Neutrophil (primary cell): Measurements from ENCODE around the gene NOTCH1.

Experiments used
- H3K27ac ChIP-seq: fragments of 200-600 bp; sonication (generic); 2 replicates; pipeline ENCODE4 v1.5.1; 2016; ENCODE audit warnings: mild to moderate bottlenecking, moderate library complexity
- H3K27me3 ChIP-seq: fragments of 200-600 bp; sonication (generic); 2 replicates; pipeline ENCODE4 v1.6.0; 2016; ENCODE audit warnings: mild to moderate bottlenecking
- H3K36me3 ChIP-seq: fragments of 200-600 bp; sonication (generic); 2 replicates; pipeline ENCODE4 v1.5.1; 2017
- H3K4me1 ChIP-seq, 2 experiments: fragments of 200-600 bp in 1 of 2; sonication (generic) in 1 of 2; 1 replicate in 1 of 2; 2 replicates in 1 of 2; pipeline versions ENCODE4 v1.5.1 to v1.6.1; 2013 to 2016; ENCODE audit warnings: low read depth in 1 of 2, low read length in 1 of 2, mild to moderate bottlenecking in 1 of 2, moderate library complexity in 1 of 2; ENCODE audit not compliant: control insufficient read depth in 1 of 2, insufficient read depth in 1 of 2
- H3K4me3 ChIP-seq, 2 experiments: fragments of 200-600 bp in 1 of 2; sonication (generic) in 1 of 2; 1 replicate in 1 of 2; 2 replicates in 1 of 2; pipeline ENCODE4 v1.5.1; 2013 to 2016; ENCODE audit warnings: low read depth in 1 of 2, low read length in 1 of 2, mild to moderate bottlenecking in 1 of 2, moderate library complexity in 1 of 2
- H3K9me3 ChIP-seq: fragments of 200-600 bp; sonication (generic); 2 replicates; pipeline ENCODE4 v1.5.1; 2016
- CTCF ChIP-seq: fragments of 200-600 bp; sonication (generic); IDR thresholded peaks from 2 replicates; pipeline ENCODE4 v1.5.1; 2016; ENCODE audit warnings: antibody characterized with exemption

The NOTCH1 gene

DNA sequence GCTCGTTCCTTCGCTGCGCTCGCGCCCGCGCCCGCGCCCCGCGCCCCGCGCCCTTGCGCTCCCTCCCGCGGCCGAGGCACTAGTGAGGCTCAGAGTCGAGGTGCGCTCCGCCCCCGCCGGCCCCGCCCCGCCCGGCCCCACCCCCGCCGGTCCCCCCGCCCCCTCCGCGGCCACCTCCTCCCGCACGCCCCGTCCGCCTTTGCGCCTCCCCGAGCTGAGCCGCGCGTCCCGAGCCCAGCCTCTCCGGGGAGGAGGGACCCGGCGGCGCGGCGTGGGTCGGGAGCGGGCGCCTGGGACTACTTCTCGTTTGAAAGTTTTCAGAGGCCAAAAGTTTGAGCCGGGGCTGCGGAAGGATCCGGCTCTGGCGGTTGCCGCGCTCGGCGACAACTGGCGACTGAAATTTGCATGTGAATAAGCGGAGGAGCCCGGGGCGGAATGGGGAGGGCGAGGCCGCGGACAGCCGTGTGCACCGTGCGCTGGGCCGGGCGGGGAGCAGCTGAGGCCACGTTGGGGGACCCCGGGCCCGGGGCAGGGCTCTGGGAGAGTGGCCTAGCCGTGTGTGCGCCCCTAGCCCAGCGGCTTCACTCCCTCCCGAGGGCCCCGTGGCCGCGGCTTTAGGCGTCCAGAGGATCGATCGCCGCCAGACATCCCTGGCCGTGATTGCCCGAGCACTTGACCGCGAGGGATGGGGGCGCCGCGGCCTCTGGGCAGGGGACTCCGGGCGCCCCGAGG, at the start of gene NOTCH1:
NOTCH1 (minus strand) TSS at position 84 of the 732 bp plus-strand sequence. CDS start 262 bp downstream, outside the sequence.
- Histone ChIP-seq H3K4me3 (peak within 1 kb of the TSS; percentile 87 to 99), H3K36me3 (peaks cover 33% of the 10 kb centered on the region), H3K27me3 (no peaks in the 10 kb centered on the region), H3K27ac (peak within 1 kb of the TSS; percentile 91), H3K9me3 (no peaks in the 10 kb centered on the region), H3K4me1 (peaks cover 72 to 87% of the 10 kb centered on the region in 2 experiments)
- TF ChIP-seq CTCF: peak; percentile 64

- no peak for TF ChIP-seq CTCF
Measured at GRCh38 chr9:136594492-136594891, 48.6 kb upstream of the NOTCH1 start.

GRCh38 chr9:136593581-136593980, 47.7 kb upstream of the NOTCH1 start:
- H3K27ac ChIP-seq: no peak overlapping the region
- H3K4me1 ChIP-seq: peaks cover 8 to 17% of the 10 kb centered on the region in 2 experiments
- peaks cover 8% of the 10 kb centered on the region for H3K27me3 ChIP-seq
- no peaks in the 10 kb centered on the region for H3K36me3 ChIP-seq
- TF ChIP-seq CTCF: no peak
- H3K9me3 ChIP-seq: no peaks in the 10 kb centered on the region
- H3K4me3 ChIP-seq: no peak overlapping the region

More at GRCh38 chr9:136594492-136594891, 48.6 kb upstream of the NOTCH1 start:
- Histone ChIP-seq H3K4me3 (no peak overlapping the region), H3K4me1 (peaks cover 8 to 17% of the 10 kb centered on the region in 2 experiments), H3K9me3 (no peaks in the 10 kb centered on the region), H3K36me3 (no peaks in the 10 kb centered on the region), H3K27me3 (peaks cover 5% of the 10 kb centered on the region), H3K27ac (no peak overlapping the region)

GRCh38 chr9:136592666-136593065, 46.8 kb upstream of the NOTCH1 start:
- no peaks in the 10 kb centered on the region for H3K36me3 ChIP-seq
- H3K4me3 ChIP-seq: no peak overlapping the region
- peaks cover 8 to 24% of the 10 kb centered on the region in 2 experiments for H3K4me1 ChIP-seq
- H3K9me3 ChIP-seq: no peaks in the 10 kb centered on the region
- TF ChIP-seq CTCF: no peak
- H3K27ac ChIP-seq: no peak overlapping the region
- H3K27me3 ChIP-seq: peaks cover 17% of the 10 kb centered on the region

GRCh38 chr9:136590821-136591752, 45.2 kb upstream of the NOTCH1 start:
- peaks cover 22 to 38% of the 10 kb centered on the region in 2 experiments for H3K4me1 ChIP-seq
- peak overlapping the region; percentile 17 for H3K27ac ChIP-seq
- H3K9me3 ChIP-seq: no peaks in the 10 kb centered on the region
- H3K36me3 ChIP-seq: no peaks in the 10 kb centered on the region
- no peak for TF ChIP-seq CTCF
- peaks cover 31% of the 10 kb centered on the region for H3K27me3 ChIP-seq
- no peak overlapping the region for H3K4me3 ChIP-seq
